HFF-Myc (cell line): ENCODE data around the gene ADAMTS17.

Experiments
- DNase-seq: peaks from one replicate; pipeline ENCODE4 v3.0.0-alpha.2; 2011; ENCODE audit warnings: low read depth; ENCODE audit errors: extremely low read depth
- H3K4me3 ChIP-seq: replicated peaks from 2 replicates; pipeline ENCODE4 v1.5.1; 2011; ENCODE audit warnings: low read depth, mild to moderate bottlenecking, control low read depth, low read length
- CTCF ChIP-seq: IDR thresholded peaks from 2 replicates; pipeline ENCODE4 v1.5.1; 2012; ENCODE audit warnings: mild to moderate bottlenecking, low read depth, low read length, control low read depth; ENCODE audit errors: missing control alignments

ADAMTS17 gene

GRCh38 chr15:100034191-100034590 lies 307.6 kb downstream of the ADAMTS17 start:
- H3K4me3 ChIP-seq, result no peak overlapping the region
- DNase-seq, result no peak
- TF ChIP-seq CTCF, result no peak

GRCh38 chr15:100033140-100033857 lies 308.5 kb downstream of the ADAMTS17 start:
- no peak overlapping the region for H3K4me3 ChIP-seq
- DNase-seq, result no peak
- TF ChIP-seq CTCF, result no peak

GRCh38 chr15:100032358-100033085 lies 309.3 kb downstream of the ADAMTS17 start:
- no peak for TF ChIP-seq CTCF
- DNase-seq, result no peak
- no peak overlapping the region for H3K4me3 ChIP-seq

GRCh38 chr15:100031665-100032357 lies 310.0 kb downstream of the ADAMTS17 start:
- TF ChIP-seq CTCF, result no peak
- no peak overlapping the region for H3K4me3 ChIP-seq
- DNase-seq, result no peak

GRCh38 chr15:100030586-100031229 lies 311.1 kb downstream of the ADAMTS17 start:
- no peak for TF ChIP-seq CTCF

GRCh38 chr15:100029868-100030479 lies 311.8 kb downstream of the ADAMTS17 start:
- no peak overlapping the region for H3K4me3 ChIP-seq
- no peak for DNase-seq
- TF ChIP-seq CTCF, result no peak

More at GRCh38 chr15:100030586-100031229, 311.1 kb downstream of the ADAMTS17 start:
- no peak for DNase-seq
- H3K4me3 ChIP-seq, result no peak overlapping the region
